Measurements from ENCODE around the gene ATAD2B.

Gene ATAD2B

GRCh38 chr2:23801396-23801795 lies 125.5 kb downstream of the ATAD2B start:
- H3K36me3 ChIP-seq (ENCODE audit: control insufficient read depth in 4 of 4, insufficient read depth in 4 of 4, low read length in 3 of 4): peaks cover 2 to 11% (median 4%) of the 10 kb centered on the region in 4 experiments
- no peak for DNase-seq
- H3K9me3 ChIP-seq (ENCODE audit: control extremely low read depth in 1 of 5, control insufficient read depth in 4 of 5, insufficient read depth in 2 of 5, low read depth in 1 of 5, low read length in 4 of 5): no peaks in the 10 kb centered on the region
- H3K27ac ChIP-seq (ENCODE audit: insufficient read depth in 1 of 2, low read depth in 1 of 2, low read length in 2 of 2, poor library complexity in 1 of 2, severe bottlenecking in 2 of 2): no peak overlapping the region
- ChIA-PET CTCF (interaction anchor here (0.9 kb wide), 1 partner anchor 24 kb away, joined by 3 read pairs; no protein-coding TSS in a partner anchor), POLR2A (no interaction called here)
- no peaks in the 10 kb centered on the region for H3K4me1 ChIP-seq (ENCODE audit: control extremely low read depth in 1 of 4, control insufficient read depth in 4 of 4, insufficient read depth in 4 of 4, low read length in 3 of 4)
- WGBS (ENCODE audit: insufficient coverage): 100% methylated on average over 1 of the region's 1 CpG
- no peak overlapping the region for H3K4me3 ChIP-seq (ENCODE audit: control insufficient read depth in 1 of 7, extremely low read depth in 1 of 7, insufficient read depth in 4 of 7, low read depth in 2 of 7, low read length in 6 of 7)
- no peaks in the 10 kb centered on the region for H3K27me3 ChIP-seq (replicated peaks in 2 of 5; ENCODE audit: control insufficient read depth in 4 of 5, insufficient read depth in 5 of 5, low read length in 4 of 5)

- H3K9me3 ChIP-seq (ENCODE audit: control extremely low read depth in 1 of 5, control insufficient read depth in 4 of 5, insufficient read depth in 2 of 5, low read depth in 1 of 5, low read length in 4 of 5): peaks cover 0 to 1% (median 0%) of the 10 kb centered on the region in 5 experiments
- no CpG with 5 or more reads among the region's 1 CpG for WGBS (ENCODE audit: insufficient coverage)
- POLR2A ChIA-PET: no interaction called here
Observed at GRCh38 chr2:23794234-23794633, 132.7 kb downstream of the ATAD2B start.

GRCh38 chr2:23793476-23793875 lies 133.4 kb downstream of the ATAD2B start:
- CTCF ChIA-PET: no interaction called here

More at GRCh38 chr2:23794234-23794633, 132.7 kb downstream of the ATAD2B start:
- Histone ChIP-seq H3K27ac (ENCODE audit: insufficient read depth in 1 of 2, low read depth in 1 of 2, low read length in 2 of 2, poor library complexity in 1 of 2, severe bottlenecking in 2 of 2) (no peak overlapping the region), H3K27me3 (replicated peaks in 2 of 5; ENCODE audit: control insufficient read depth in 4 of 5, insufficient read depth in 5 of 5, low read length in 4 of 5) (no peaks in the 10 kb centered on the region), H3K36me3 (ENCODE audit: control insufficient read depth in 4 of 4, insufficient read depth in 4 of 4, low read length in 3 of 4) (peaks cover 0 to 10% (median 5%) of the 10 kb centered on the region in 4 experiments), H3K4me3 (ENCODE audit: control insufficient read depth in 1 of 7, extremely low read depth in 1 of 7, insufficient read depth in 4 of 7, low read depth in 2 of 7, low read length in 6 of 7) (no peak overlapping the region), H3K4me1 (ENCODE audit: control extremely low read depth in 1 of 4, control insufficient read depth in 4 of 4, insufficient read depth in 4 of 4, low read length in 3 of 4) (no peaks in the 10 kb centered on the region)
- no peak for DNase-seq
- CTCF ChIA-PET: no interaction called here

GRCh38 chr2:23791030-23791429 lies 135.9 kb downstream of the ATAD2B start:
- POLR2A ChIA-PET: interaction anchor here (0.7 kb wide), 1 partner anchor 33 kb away, joined by 3 read pairs; no protein-coding TSS in a partner anchor
- CTCF ChIA-PET: no interaction called here
- no peak for DNase-seq

More at GRCh38 chr2:23793476-23793875, 133.4 kb downstream of the ATAD2B start:
- POLR2A ChIA-PET: no interaction called here
- Histone ChIP-seq H3K9me3 (ENCODE audit: control extremely low read depth in 1 of 5, control insufficient read depth in 4 of 5, insufficient read depth in 2 of 5, low read depth in 1 of 5, low read length in 4 of 5) (peaks cover 0 to 1% (median 0%) of the 10 kb centered on the region in 5 experiments), H3K27me3 (replicated peaks in 2 of 5; ENCODE audit: control insufficient read depth in 4 of 5, insufficient read depth in 5 of 5, low read length in 4 of 5) (no peaks in the 10 kb centered on the region), H3K36me3 (ENCODE audit: control insufficient read depth in 4 of 4, insufficient read depth in 4 of 4, low read length in 3 of 4) (peaks cover 0 to 10% (median 5%) of the 10 kb centered on the region in 4 experiments), H3K4me1 (ENCODE audit: control extremely low read depth in 1 of 4, control insufficient read depth in 4 of 4, insufficient read depth in 4 of 4, low read length in 3 of 4) (peaks cover 0 to 4% (median 0%) of the 10 kb centered on the region in 4 experiments), H3K27ac (ENCODE audit: insufficient read depth in 1 of 2, low read depth in 1 of 2, low read length in 2 of 2, poor library complexity in 1 of 2, severe bottlenecking in 2 of 2) (no peak overlapping the region), H3K4me3 (ENCODE audit: control insufficient read depth in 1 of 7, extremely low read depth in 1 of 7, insufficient read depth in 4 of 7, low read depth in 2 of 7, low read length in 6 of 7) (no peak overlapping the region)
- WGBS (ENCODE audit: insufficient coverage): 89% methylated on average over 2 of the region's 2 CpGs
- no peak for DNase-seq

GRCh38 chr2:23789012-23789411 lies 137.9 kb downstream of the ATAD2B start:
- ChIA-PET CTCF (no interaction called here), POLR2A (no interaction called here)
- 83% methylated on average over 1 of the region's 1 CpG for WGBS (ENCODE audit: insufficient coverage)
- no peak for DNase-seq
- Histone ChIP-seq H3K4me3 (ENCODE audit: control insufficient read depth in 1 of 7, extremely low read depth in 1 of 7, insufficient read depth in 4 of 7, low read depth in 2 of 7, low read length in 6 of 7) (no peak overlapping the region), H3K4me1 (ENCODE audit: control extremely low read depth in 1 of 4, control insufficient read depth in 4 of 4, insufficient read depth in 4 of 4, low read length in 3 of 4) (peaks cover 1 to 16% (median 5%) of the 10 kb centered on the region in 4 experiments), H3K27ac (ENCODE audit: insufficient read depth in 1 of 2, low read depth in 1 of 2, low read length in 2 of 2, poor library complexity in 1 of 2, severe bottlenecking in 2 of 2) (no peak overlapping the region), H3K36me3 (ENCODE audit: control insufficient read depth in 4 of 4, insufficient read depth in 4 of 4, low read length in 3 of 4) (peaks cover 5 to 17% (median 12%) of the 10 kb centered on the region in 4 experiments), H3K9me3 (ENCODE audit: control extremely low read depth in 1 of 5, control insufficient read depth in 4 of 5, insufficient read depth in 2 of 5, low read depth in 1 of 5, low read length in 4 of 5) (peaks cover 0 to 1% (median 0%) of the 10 kb centered on the region in 5 experiments), H3K27me3 (replicated peaks in 2 of 5; ENCODE audit: control insufficient read depth in 4 of 5, insufficient read depth in 5 of 5, low read length in 4 of 5) (no peaks in the 10 kb centered on the region)

More at GRCh38 chr2:23791030-23791429, 135.9 kb downstream of the ATAD2B start:
- H3K4me1 ChIP-seq (ENCODE audit: control extremely low read depth in 1 of 4, control insufficient read depth in 4 of 4, insufficient read depth in 4 of 4, low read length in 3 of 4): peaks cover 1 to 16% (median 5%) of the 10 kb centered on the region in 4 experiments
- H3K4me3 ChIP-seq (ENCODE audit: control insufficient read depth in 1 of 7, extremely low read depth in 1 of 7, insufficient read depth in 4 of 7, low read depth in 2 of 7, low read length in 6 of 7): no peak overlapping the region
- no peaks in the 10 kb centered on the region for H3K27me3 ChIP-seq (replicated peaks in 2 of 5; ENCODE audit: control insufficient read depth in 4 of 5, insufficient read depth in 5 of 5, low read length in 4 of 5)
- H3K27ac ChIP-seq (ENCODE audit: insufficient read depth in 1 of 2, low read depth in 1 of 2, low read length in 2 of 2, poor library complexity in 1 of 2, severe bottlenecking in 2 of 2): no peak overlapping the region
- peaks cover 1 to 8% (median 7%) of the 10 kb centered on the region in 4 experiments for H3K36me3 ChIP-seq (ENCODE audit: control insufficient read depth in 4 of 4, insufficient read depth in 4 of 4, low read length in 3 of 4)
- peaks cover 0 to 1% (median 0%) of the 10 kb centered on the region in 5 experiments for H3K9me3 ChIP-seq (ENCODE audit: control extremely low read depth in 1 of 5, control insufficient read depth in 4 of 5, insufficient read depth in 2 of 5, low read depth in 1 of 5, low read length in 4 of 5)

GRCh38 chr2:23788100-23788499 lies 138.8 kb downstream of the ATAD2B start:
- Histone ChIP-seq H3K27ac (ENCODE audit: insufficient read depth in 1 of 2, low read depth in 1 of 2, low read length in 2 of 2, poor library complexity in 1 of 2, severe bottlenecking in 2 of 2) (no peak overlapping the region), H3K4me1 (ENCODE audit: control extremely low read depth in 1 of 4, control insufficient read depth in 4 of 4, insufficient read depth in 4 of 4, low read length in 3 of 4) (peaks cover 1 to 16% (median 5%) of the 10 kb centered on the region in 4 experiments), H3K27me3 (replicated peaks in 2 of 5; ENCODE audit: control insufficient read depth in 4 of 5, insufficient read depth in 5 of 5, low read length in 4 of 5) (no peaks in the 10 kb centered on the region), H3K4me3 (ENCODE audit: control insufficient read depth in 1 of 7, extremely low read depth in 1 of 7, insufficient read depth in 4 of 7, low read depth in 2 of 7, low read length in 6 of 7) (no peak overlapping the region), H3K9me3 (ENCODE audit: control extremely low read depth in 1 of 5, control insufficient read depth in 4 of 5, insufficient read depth in 2 of 5, low read depth in 1 of 5, low read length in 4 of 5) (peaks cover 0 to 1% (median 0%) of the 10 kb centered on the region in 5 experiments), H3K36me3 (ENCODE audit: control insufficient read depth in 4 of 4, insufficient read depth in 4 of 4, low read length in 3 of 4) (peaks cover 5 to 17% (median 12%) of the 10 kb centered on the region in 4 experiments)
- ChIA-PET POLR2A (no interaction called here), CTCF (interaction anchor here (1.1 kb wide), 1 partner anchor 9 kb away, joined by 4 read pairs; no protein-coding TSS in a partner anchor)
- WGBS (ENCODE audit: insufficient coverage): 0% methylated on average over 1 of the region's 1 CpG
- DNase-seq: peak; percentile 16 to 78 (median 68)

- Histone ChIP-seq H3K4me1 (ENCODE audit: control extremely low read depth in 1 of 4, control insufficient read depth in 4 of 4, insufficient read depth in 4 of 4, low read length in 3 of 4) (peaks cover 1 to 16% (median 5%) of the 10 kb centered on the region in 4 experiments), H3K27me3 (replicated peaks in 2 of 5; ENCODE audit: control insufficient read depth in 4 of 5, insufficient read depth in 5 of 5, low read length in 4 of 5) (no peaks in the 10 kb centered on the region), H3K36me3 (ENCODE audit: control insufficient read depth in 4 of 4, insufficient read depth in 4 of 4, low read length in 3 of 4) (peaks cover 9 to 20% (median 16%) of the 10 kb centered on the region in 4 experiments), H3K4me3 (ENCODE audit: control insufficient read depth in 1 of 7, extremely low read depth in 1 of 7, insufficient read depth in 4 of 7, low read depth in 2 of 7, low read length in 6 of 7) (no peak overlapping the region), H3K27ac (ENCODE audit: insufficient read depth in 1 of 2, low read depth in 1 of 2, low read length in 2 of 2, poor library complexity in 1 of 2, severe bottlenecking in 2 of 2) (no peak overlapping the region), H3K9me3 (ENCODE audit: control extremely low read depth in 1 of 5, control insufficient read depth in 4 of 5, insufficient read depth in 2 of 5, low read depth in 1 of 5, low read length in 4 of 5) (no peaks in the 10 kb centered on the region)
- ChIA-PET CTCF (no interaction called here), POLR2A (no interaction called here)
- no peak for DNase-seq
Observed at GRCh38 chr2:23784971-23785370, 142.0 kb downstream of the ATAD2B start.
